ENCODE measurements around the gene ZDHHC14.

- TF ChIP-seq POLR2A (IDR thresholded peaks at IDR 0.05) (no peak), CTCF (IDR thresholded peaks at IDR 0.05) (no peak), POLR2AphosphoS5 (IDR thresholded peaks at IDR 0.05) (no peak)
Observed at GRCh38 chr6:157571269-157571668, 190.3 kb downstream of the ZDHHC14 start.
